ENCODE data around the gene ABHD16A. TPM values are rescaled to one million over a fixed set of nuclear protein-coding genes. Genes with fewer than 3 reads are reported as not detected.

Gene ABHD16A
- total RNA-seq, 1 donor from 2014 or later: 43.8 TPM

DNA sequence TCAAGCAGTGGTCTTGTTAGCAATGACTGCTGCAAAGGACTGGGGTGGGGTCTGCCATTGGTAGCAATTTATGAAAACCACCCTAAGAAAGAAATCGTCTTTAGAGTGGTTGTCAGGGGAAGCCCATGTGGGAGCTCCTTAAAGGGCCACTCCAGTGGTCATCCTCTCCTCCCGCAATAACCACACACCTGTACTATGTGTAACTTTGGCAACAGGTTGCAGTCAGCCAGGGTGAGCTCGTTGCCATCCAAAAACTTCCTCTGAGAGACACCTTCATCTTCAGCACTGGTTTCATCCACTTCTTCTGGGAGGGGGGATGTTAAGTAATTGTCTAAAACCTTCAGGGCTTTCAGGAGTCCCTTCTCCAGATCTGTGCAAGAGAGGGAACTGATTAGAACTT lies 28.9 kb upstream of the ABHD16A start:
- no peak for DNase-seq (ENCODE audit: low read depth in 2 of 2)

DNA sequence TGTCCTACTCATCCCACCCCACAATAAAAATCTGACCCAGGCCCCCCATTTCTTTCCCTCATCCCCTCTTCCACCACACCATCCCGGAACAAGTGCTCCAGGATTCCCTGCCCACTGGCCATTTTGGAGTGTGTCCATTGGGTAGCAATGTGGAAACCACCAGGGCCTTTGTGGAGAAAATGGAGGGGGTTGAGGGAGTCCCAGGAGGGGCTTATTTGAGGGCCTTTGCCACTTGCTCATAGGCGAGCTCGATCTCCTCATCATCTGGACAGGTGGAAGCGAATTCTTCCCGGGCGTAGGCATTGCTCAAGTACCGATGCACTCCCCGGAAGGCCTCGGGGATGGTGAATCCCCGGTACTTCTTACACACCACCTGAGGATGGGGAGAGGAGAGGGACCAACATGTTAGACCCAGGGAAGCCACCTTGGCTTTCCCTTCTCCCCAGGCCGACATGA lies 27.5 kb upstream of the ABHD16A start:
- no peak for DNase-seq (ENCODE audit: low read depth in 2 of 2)

DNA sequence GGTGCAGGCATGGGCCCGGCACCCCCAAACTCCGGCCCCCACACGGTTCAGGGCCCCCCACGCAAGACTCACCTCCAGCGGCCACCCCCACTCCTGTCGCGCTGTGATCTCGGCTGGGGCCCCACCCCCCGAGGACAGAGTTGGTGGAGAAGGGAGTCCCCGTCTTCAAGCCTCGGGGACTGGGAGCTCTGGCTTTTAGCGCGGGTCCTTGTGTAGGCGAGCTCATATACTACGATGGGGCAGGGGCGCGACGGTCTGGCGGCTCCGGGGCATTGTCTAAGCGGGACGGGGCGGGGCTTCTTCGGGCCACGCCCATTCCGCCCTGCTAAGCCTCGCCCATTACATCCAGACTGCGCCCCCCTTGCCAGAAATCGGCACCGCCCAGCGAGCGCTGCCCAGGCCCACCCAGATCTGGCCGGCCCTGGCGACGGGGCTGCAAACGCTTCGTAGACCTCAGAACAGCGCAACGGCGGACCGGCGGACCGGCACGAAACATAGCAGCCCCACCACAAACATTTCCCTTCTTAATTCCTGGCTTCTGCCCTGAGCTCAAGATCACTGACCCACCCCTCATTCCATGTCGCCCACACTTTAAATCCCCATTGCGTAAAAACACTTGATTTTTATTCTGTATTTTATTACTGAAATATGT lies 27.0 kb upstream of the ABHD16A start:
- DNase-seq (ENCODE audit: low read depth in 2 of 2): peak; percentile 77 to 95

DNA sequence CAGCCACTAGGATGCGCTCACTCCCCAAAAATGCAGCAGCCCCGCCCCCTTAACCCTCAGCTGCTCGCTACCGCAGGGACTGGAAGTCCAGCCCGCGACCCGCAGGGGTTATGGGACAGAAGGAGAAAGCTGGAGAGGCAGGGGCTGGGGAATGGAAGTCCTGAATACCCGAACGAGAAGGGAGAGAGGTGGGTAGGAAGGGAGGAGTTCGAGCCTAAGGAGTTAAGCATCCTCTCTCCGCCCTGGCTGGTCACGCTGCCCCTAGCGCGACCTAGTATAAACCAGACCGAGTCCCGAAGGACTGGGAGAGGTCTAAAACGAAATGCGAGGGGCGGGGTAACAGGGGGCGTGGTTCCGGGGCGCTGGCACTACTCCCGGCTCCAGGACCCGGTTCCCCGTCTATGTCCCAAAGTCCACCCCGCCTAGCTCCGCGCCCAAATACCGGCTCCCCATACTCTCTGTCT lies 26.4 kb upstream of the ABHD16A start:
- DNase-seq (ENCODE audit: low read depth in 2 of 2): peak; percentile 78 to 88

DNA sequence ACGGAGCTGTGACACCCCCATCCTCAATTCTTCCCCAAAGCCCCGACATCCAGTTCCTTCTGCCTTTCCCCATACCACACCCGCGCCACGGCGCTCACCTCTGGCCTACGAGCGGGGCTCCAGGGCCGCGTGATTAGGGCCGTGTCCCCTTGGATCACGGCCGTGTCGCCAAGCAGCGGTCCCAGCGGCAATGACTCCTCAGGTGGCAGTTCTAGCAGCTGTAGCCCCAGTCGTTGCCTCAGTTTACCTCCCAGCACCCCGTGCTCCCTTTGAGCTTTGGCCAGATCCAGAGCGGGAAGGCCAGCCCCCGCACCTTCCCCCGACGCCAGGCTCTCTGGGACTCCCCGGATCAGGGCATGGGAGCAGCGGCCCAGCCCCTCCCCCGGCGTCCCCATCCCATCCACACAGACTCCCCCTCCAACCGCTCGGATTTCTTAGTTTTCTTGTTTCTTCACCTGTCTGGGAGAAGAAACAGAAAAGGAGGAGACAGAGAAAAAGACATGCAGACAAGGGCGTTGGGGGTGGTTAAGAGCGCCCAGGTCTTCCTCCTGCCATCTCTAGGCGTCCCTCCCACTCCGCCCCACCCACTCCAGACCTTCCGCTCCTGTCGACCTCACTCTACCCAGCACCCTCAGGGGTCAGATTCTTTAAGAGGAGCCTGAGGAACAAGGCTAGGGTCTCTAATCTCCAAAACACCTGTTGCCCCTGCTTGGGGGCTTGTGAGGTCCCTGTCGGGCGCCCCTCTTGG lies 25.8 kb upstream of the ABHD16A start, which contains the start of gene DDAH2:
TSS of gene DDAH2 (minus strand) at position 533 of the 748 bp plus-strand sequence. CDS start at position 395, 138 bp downstream.
- DNase-seq (ENCODE audit: low read depth in 2 of 2): no peak

DNA sequence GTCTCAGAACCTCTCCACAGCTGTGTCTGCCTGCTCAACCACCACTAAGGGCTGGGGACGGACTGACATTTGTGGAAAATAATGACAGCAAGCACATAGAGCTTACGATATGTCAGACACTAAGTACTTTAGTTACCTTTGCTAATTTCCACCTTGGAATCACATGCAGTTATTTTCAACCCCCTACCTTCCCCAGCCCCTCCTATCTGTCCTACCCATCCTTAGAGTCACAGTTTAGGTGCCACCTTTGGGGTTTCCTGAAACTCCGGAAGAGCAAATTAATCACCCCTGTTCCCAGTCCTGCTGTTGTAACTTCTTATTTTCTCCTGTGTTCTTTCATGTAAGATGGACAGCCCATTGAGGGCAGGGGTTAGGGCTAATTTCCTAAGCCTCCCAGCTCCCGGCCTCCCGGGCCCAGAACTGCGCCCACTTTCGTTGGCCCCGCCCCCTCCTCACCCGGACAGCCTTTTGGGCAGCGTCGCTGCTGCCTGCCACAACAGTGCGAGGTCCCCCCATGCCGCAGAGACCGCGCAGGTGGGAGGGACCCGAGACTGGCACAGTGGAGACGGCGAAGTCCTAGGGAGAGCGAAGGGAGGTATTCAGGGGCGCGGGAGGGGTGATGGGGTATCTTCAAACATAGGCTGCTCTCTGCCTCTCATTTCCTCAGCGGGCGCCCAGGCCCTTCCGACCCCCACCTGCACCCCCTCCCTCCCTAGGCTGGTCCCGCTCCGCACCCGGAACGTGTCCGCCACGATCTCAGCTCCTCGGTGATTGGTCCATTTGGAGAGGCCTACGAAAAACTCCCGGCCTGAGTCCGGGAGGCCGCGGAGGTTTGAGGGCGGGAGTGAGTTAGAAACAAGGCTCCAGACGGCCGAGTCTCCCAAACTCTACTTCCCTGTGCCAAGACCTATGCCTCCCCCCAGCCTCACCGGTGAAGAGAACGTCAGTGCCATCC lies 24.9 kb upstream of the ABHD16A start:
- no peak for DNase-seq (ENCODE audit: low read depth in 2 of 2)

DNA sequence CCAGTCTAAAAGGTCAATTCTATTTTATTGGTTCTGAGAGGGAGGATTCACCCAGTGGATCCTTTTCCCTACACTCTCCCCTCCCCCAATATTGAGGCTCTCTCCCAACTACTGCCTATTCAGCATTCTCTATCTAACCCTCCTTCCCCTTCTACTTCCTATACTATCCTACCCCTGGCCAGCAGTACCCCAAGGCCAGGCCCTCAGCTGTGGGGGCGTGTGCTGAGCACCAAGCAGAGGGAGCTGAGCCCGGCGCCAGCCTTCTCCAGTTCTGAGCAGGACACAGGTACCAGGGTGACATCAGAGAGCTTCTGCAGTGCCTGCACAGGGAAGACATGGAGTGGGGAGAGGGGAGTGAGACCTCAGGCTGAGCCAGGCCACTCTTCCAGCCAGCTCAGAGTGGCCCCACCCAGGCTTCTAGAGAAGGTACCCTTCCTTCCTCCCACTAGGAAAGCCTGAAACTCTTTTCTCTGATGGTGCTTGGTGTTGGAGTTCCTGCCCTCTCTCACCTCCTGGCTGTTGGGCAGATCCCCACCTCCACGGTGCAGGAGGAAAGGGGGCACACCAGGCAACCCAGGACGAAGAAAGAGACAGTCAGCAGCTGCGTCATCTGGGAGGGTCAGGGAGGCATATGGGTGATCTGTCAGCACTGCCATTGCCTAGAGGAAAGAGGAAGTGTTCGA lies 24.1 kb upstream of the ABHD16A start:
- peak in 1 of 2 donors; percentile 39 for DNase-seq (ENCODE audit: low read depth in 2 of 2)

DNA sequence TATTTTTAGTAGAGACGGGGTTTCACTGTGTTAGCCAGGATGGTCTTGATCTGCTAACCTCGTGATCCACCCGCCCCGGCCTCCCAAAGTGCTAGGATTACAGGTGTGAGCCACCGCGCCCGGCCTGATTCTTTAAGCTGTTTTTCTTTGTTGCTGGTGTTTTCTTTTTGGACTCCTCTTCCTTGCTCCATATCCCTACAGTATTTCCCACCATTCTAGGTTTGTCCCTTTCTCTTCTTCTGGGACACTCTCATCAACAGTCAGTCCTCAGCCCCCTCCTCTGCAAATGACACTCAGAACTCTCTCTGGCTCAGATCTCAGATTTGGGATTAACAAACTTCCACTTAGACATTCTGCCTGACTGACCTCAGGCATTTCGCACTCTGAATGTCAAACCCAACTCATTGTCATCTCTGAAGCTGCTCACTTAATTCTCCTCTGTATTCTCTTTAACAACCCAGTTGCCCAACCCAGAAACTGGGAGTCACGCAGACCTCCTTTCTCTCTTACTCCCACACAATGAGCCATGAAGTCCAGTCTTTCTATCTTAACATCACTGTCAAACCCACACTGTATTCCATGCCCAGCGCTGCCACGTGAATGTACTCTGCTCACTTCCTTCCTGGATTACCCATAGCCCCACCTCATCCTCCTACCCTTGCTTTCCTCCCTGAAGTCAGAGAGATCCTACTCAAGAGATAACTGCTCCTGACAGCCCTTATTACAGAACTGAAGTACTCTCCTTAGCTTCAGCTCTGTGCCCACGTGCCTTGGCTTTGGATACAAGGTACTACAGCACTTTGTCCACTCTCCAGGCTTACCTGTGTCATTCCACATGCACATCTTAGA lies 22.6 kb upstream of the ABHD16A start:
- peak in 1 of 2 donors; percentile 56 for DNase-seq (ENCODE audit: low read depth in 2 of 2)

DNA sequence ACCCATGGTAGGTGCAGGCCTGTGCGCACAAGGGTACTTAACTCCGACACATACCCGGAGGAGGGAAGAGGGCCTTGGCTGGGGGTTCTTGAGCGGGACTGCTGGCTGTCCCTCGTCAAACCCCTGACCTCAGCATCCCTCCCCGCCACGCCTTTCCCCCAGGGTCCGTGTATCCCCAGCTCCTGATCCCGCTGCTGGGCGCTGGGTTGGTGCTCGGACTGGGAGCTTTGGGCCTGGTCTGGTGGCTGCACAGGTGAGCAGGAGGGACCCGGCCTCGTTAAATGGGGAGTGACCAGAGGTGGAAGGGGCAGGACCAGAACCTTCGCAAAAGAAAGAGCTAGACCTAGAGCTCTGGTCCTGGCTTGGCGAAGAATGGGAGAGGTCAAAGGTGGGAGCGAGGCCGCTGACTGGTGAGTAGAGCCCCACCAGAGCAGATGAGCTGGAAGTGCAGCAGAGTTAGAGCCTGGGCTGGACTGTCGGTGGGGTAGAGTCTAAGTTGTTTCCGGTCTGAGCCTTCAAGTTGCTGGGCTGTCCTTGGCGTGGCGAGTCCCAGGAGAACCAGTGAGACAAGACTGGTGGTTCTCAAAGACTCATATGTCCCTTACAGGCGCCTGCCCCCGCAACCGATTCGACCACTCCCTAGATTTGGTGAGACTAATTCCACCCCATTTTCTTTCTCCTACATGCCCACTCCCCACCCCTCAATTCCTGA lies 21.0 kb upstream of the ABHD16A start:
- DNase-seq (ENCODE audit: low read depth in 2 of 2): no peak

DNA sequence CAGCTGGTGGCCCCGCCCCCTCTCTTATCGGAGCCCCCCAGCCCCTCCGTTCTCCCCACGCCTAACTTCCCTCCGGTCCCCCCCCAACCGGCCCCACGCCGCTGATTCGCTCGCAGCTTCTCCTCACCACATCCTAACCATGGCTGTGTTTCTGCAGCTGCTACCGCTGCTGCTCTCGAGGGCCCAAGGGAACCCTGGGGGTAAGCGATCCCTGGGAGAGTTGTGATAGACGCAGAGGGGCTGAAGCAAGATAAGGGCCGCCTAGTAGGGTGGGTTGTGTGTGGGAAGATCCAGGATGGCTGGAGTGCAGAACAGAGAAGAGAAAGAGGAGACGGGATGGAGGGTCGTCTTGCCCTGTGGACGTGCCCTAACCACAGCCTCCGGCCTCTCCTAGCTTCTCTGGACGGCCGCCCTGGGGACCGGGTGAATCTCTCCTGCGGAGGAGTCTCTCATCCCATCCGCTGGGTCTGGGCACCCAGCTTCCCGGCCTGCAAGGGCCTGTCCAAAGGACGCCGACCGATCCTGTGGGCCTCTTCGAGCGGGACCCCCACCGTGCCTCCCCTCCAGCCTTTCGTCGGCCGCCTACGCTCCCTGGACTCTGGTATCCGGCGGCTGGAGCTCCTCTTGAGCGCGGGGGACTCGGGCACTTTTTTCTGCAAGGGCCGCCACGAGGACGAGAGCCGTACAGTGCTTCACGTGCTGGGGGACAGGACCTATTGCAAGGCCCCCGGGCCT lies 20.3 kb upstream of the ABHD16A start, which contains the start of gene MPIG6B:
TSS of gene MPIG6B (plus strand) at position 129 of the 735 bp plus-strand sequence. CDS start at position 140, 11 bp downstream.
- no peak for DNase-seq (ENCODE audit: low read depth in 2 of 2)

DNA sequence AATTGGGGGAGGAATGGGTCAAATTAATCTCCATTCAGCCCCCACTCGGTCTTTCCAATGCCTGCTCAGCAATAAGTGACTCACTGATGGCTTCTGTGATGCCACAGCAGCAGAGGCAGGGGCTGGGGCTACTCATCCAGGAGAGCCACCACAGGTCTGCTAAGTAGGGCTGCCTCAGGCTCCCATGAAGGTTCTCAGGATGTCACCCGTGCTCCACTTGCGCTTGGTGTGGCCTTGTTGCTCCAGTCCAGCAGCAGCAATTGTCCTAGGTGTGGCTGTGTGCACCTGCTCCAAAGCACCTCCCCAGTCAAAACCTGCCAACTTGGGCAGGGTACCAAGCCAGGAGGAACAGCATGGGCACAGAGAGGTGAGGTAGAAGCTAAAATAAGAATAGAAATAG lies 19.0 kb upstream of the ABHD16A start:
- no peak for DNase-seq (ENCODE audit: low read depth in 2 of 2)

DNA sequence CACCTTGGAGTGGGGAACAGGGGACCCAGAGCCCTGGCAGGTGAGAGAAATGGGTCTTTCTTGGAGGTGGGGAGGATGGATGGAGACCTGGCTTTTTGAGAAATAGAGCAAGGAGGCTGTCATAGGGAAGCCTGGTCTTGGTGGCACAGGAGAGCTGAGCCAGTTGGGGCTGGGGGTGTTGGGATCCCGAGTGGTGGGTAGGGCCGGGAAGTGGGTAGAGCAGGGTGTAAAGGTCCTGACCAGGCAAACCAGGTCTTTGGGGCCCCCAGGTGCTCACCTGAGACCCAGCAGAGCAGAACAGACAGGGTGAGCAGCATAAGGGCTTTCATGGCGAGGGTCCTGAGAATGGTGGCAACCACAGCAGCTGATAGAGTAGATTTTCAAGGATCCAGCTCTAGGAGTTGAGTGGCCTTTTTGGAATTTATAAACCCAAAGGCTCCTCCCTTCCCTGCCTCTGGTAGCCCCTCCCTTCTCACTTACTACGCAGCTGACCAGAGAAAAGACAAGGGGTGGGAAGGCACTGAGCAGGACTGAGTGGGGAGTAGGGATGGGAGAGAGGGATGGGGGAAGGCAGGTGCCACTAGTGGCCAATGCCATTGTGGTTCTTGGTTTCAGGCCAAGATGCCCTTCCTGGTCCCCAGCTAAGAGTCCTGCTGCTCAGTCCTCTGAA lies 18.4 kb upstream of the ABHD16A start, which contains the start of gene LY6G6C:
TSS of gene LY6G6C (minus strand) at position 396 of the 670 bp plus-strand sequence. CDS start at position 329, 67 bp downstream.
- DNase-seq (ENCODE audit: low read depth in 2 of 2): no peak

DNA sequence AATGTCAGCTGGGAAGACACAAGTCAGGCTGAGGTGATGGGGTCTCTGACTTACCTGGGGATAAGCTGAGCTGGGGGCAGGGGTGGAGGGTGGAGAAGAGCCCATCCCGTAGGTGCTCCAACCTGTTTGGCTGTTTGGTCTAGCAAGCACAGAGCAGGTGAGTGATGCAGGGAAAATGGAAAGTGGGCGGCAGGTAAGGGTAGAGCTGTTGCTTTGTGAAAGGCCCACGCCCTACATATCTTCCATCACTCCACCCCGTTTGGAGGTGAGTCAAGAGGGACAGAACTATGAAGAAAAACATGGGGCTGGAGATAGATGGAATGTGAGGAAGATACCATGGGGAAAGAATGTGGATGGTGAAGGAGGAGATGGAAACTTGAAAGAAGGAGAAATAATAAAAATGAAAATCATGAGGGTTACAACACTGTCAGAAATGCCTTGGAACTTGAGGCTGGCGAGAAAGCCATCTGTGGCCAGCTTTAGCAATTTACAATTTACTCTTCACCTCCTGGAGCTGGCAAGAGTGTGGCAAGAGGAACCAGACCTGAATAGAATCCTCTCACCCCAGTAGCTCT lies 17.2 kb upstream of the ABHD16A start:
- no peak for DNase-seq (ENCODE audit: low read depth in 2 of 2)

DNA sequence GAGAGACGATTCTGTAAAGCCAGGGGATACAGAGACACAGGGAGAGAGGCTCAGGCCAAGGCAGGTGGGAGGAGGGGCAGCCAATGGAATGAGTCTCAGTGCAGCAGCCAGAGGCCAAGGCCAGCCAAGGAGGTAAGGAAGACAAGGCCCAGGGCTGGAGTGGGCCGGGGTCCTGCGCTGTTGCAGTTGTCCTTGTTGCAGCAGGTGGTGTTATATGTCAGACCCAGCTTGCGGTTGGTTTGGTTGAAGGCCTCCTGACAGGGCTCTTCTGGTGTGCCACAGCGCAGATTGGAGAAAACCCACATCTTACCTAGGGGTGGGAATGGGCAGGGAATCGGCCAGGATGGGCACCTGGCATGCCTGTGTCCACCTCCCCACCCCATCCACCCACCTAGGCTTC lies 15.9 kb upstream of the ABHD16A start:
- no peak for DNase-seq (ENCODE audit: low read depth in 2 of 2)

DNA sequence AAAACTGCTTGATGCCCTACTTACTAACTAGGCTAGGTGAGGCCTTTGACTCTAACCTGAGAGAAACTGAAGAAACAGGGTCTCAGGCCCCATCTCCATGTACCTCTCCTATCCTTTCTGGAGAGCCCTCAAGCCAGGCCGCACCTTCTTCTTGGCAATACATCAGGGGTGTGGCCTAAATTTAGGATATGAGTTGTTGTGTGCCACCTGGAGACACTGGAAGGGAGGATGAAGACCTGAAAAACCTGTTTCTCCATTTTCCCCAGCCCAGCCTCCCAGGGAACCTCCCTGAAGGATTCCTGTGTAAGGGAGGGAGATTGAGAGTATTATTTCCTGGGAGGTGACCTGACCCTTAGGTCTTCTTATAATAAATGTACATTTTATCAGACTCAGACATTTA lies 15.1 kb upstream of the ABHD16A start:
- DNase-seq (ENCODE audit: low read depth in 2 of 2): no peak

DNA sequence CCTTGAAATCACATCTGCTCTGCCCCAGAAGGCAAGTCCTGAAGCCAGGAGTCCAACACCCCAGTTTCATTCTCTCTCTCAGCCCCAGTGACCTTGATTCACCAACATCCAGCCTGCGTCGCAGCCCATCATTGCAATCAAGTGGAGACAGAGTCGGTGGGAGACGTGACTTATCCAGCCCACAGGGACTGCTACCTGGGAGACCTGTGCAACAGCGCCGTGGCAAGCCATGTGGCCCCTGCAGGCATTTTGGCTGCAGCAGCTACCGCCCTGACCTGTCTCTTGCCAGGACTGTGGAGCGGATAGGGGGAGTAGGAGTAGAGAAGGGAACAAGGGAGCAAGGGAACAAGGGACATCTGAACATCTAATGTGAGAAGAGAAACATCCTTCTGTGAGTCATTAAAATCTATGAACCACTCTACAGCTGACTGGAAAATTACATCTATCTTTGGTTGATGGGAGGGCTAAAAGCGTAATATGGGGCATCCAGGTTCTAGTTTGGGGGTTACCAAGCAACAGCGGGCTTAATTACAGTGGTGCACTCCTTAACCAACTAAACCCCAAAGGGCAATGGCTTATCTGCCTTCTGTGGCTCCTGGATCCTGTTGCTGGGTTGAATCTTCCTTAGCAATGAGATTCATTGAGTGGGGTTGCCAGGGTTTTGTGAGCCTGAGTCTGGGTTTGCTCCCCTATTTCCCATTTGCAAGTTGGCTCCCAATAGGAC lies 14.5 kb upstream of the ABHD16A start:
- DNase-seq (ENCODE audit: low read depth in 2 of 2): no peak

All from dermis microvascular lymphatic vessel endothelial cell (primary cell).